Smooth muscle cell of the brain vasculature (primary cell): ENCODE measurements around the gene CATSPERD.
"Not testable (repeated sequence)": the region's sequence is repeated elsewhere in the genome, so short reads cannot be mapped to it uniquely, and the experiment has no call there.

ENCODE experiments used
- DNase-seq: peaks from one replicate; pipeline ENCODE4 v3.0.0-alpha.2; 2012; ENCODE audit warnings: low read depth, low spot score

The CATSPERD gene

DNA sequence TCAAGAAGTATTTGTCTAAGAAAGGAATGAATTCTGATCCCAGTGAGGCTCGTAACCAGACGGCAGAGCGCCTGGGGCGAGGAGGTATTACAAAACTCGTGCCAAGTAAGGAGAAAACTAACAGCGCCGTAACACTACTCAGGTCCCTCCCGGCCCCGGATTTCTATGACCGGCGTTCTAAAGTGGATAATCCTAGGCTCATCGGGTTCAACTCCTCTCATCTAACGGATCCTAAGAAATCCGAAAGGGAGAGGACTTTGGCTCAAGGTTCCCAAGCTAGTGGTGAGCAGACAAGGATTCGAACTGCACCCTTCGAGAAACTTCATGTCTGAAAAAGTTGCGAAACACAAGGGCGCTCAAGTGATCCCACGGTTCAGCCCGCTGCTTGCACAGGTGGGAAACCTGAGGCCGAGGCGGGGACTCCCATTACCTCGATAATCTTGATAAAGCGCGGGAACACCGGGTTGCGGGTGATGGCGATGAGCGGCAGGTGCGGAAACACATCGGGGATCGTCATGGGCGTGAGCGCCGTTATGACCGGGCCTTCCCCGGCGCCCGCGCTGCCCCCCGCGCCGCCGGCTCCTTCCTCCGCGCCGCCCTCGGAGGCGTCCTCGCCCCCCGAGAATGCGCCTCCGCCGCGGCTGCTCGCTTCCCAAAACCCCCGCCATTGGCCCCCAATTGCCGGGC lies 1.0 kb upstream of the CATSPERD start:
- no peak for DNase-seq

- no peak for DNase-seq
Observed at GRCh38 chr19:5727453-5728050, 7.1 kb downstream of the CATSPERD start.

- not testable (repeated sequence) for DNase-seq
Observed at GRCh38 chr19:5733172-5733571, 12.7 kb downstream of the CATSPERD start.

- no peak for DNase-seq
Observed at GRCh38 chr19:5738423-5738822, 18.0 kb downstream of the CATSPERD start.

GRCh38 chr19:5742051-5742450 lies 21.6 kb downstream of the CATSPERD start:
- DNase-seq: no peak

DNA sequence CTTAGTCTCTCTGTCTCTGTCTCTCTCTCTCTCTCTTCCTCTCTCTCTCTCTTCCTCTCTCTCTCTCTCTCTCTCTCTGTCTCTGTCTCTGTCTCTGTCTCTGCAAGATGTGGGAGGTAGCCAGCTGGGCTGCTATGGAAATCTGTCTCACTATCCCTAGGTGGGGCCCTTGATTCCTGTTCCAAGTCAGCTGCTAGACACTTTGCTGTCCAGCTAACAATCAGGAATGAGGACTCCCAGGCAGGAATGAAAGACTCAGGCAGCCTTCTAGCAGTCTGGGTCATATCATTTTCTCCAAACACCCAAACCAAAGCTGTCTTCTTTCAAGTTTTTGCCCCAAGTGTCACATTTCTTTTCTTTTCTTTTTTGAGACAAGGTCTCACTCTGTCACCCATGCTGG lies 23.2 kb downstream of the CATSPERD start:
- no peak for DNase-seq

DNA sequence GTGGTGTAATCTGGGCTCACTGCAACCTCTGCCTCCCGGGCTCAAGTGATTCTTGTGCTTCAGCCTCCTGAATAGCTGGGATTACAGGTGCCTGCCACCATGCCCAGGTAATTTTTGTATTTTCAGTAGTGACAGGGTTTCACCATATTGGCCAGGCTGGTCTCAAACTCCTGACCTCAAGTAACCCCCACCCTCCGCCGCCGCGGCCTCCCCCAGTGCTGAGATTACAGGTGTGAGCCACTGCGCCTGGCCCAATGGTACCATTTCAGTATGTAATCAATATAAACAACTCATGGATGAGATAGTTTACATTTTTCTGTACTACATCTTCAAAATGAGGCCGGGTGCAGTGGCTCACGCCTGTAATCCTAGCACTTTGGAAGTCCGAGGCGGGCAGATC lies 24.6 kb downstream of the CATSPERD start:
- not testable (repeated sequence) for DNase-seq

- not testable (repeated sequence) for DNase-seq
Observed at GRCh38 chr19:5748920-5749319, 28.5 kb downstream of the CATSPERD start.

DNA sequence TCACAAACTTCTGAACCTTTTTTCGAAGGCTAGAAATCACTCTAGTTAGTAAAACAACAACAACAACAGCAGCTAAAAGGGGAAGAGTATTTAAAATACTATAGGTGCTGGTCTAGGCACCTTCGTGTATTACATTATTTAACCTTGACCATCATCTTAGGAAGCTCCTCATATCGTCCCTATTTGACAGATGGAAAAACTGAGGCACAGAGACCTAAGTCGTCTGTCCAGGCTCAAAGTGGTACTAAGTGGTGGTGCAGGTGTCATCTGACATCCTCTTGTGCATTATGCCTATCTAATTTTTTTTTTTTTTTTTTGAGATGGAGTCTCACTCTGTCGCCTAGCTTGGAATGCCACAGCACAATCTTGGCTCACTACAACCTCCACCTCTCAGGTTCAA lies 29.1 kb downstream of the CATSPERD start:
- no peak for DNase-seq

- DNase-seq: no peak
Observed at GRCh38 chr19:5751709-5752108, 31.3 kb downstream of the CATSPERD start.

GRCh38 chr19:5753743-5754142 lies 33.3 kb downstream of the CATSPERD start:
- DNase-seq: no peak

DNA sequence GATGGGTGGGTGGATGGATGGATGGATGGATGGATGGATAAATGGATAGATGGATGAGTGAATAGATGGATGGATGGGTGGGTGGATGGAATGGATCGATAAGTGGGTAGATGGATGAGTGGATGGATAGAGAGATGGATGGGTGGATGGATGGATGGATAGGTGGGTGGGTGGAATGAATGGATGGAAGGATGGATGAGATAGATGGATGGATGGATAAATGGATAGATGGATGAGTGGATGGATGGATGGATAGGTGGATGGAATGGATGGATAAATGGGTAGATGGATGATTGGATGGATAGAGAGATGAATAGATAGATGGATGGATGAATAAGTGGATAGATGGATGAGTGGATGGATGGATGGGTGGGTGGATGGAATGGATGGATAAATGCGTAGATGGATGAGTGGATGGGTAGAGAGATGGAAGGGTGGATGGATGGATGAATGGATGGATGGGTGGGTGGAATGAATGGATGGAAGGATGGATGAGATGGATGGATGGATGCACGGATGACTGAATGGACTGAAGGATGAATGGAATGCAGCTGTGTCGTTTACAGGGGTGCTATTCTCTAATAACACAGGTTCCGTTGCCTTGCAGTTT lies 42.3 kb downstream of the CATSPERD start:
- no peak for DNase-seq

- no peak for DNase-seq
Observed at GRCh38 chr19:5765220-5765619, 44.8 kb downstream of the CATSPERD start.

- DNase-seq: no peak
Observed at GRCh38 chr19:5767949-5768348, 47.5 kb downstream of the CATSPERD start.

GRCh38 chr19:5772416-5772815 lies 52.0 kb downstream of the CATSPERD start:
- DNase-seq: no peak

GRCh38 chr19:5773276-5773675 lies 52.8 kb downstream of the CATSPERD start:
- no peak for DNase-seq

DNA sequence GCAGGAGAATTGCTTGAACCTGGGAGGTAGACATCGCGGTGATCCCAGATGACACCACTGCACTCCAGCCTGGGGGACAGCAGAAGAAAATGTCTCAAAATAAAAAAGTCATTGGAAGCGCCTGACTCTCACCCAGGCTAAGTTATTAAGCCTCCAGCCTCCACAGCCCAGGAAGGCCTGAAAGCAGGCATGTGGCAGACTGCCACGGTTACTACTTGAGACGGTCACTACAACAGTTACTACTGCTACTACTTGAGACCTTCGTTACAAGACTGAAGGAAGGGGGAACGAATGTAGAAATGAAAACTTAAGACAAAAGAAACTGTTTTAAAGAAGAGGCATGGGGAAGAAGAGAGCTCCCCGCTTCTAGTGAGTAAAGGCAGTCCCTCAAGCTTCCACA lies 54.5 kb downstream of the CATSPERD start:
- DNase-seq: no peak

DNA sequence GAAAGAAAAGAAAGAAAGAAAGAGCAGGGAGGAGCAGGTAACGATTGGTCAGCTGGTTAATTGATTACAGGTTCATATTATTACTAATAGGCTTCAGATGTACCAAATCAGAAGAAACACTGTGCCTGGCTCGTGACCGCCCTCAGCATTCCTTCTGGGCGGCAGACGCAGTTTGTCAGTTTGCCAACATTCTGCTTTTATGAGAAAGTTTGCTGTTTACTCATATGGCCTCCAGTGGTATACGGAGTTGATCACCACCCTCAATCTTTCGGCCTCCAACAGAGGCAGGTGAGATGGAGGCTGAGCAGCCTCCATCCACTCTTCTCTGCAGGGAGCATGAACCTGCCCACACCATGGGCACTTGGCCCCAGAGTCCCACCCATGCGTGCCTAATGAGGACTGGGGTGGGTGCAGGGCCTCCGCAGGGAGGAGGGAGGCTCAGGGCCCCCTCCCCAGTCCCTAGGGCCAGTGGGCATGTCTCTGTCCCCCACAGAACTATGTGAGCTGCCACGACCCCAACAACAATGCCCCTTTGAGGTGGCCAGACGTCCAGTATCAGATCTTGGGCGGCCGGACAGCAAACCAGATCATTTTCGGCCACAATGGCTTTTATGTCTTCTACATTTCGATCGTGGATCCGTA lies 55.4 kb downstream of the CATSPERD start:
- DNase-seq: no peak

DNA sequence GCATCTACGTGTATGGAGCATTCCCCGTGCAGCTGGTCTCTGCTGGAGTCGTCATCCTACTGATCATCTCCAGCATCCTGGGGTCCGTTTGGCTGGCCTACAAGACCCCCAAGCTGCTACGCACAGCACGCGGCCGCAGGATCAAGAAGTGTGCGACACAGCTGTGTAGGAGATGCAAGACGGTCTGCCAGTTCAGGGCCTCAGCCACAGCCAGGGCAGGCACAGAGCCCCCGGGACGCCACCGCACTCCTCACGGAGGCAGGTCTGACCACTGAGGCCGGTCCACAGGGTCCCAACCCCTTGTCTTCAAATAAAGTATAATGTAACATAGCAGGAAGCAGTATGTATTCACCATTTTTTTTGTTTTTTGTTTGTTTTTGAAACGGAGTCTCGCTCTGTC lies 58.0 kb downstream of the CATSPERD start:
- DNase-seq: no peak

DNA sequence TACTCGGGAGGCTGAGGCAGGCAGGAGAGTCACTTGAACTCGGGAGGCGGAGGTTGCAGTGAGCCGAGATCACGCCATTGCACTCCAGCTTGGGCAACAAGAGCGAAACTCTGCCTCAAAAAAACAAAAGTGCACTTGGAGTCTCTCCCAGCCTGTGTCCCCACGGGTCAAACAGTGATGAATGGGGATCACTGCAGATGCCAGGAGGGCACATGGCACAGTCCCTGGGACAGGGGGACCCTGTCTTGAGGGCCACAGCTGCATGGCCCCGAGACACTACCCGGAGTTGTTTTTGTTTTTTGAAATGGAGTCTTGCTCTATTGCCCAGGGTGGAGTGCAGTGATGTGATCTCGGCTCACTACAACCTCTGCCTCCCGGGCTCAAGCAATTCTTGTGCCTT lies 60.5 kb downstream of the CATSPERD start:
- not testable (repeated sequence) for DNase-seq

- DNase-seq: no peak
Observed at GRCh38 chr19:5782322-5782721, 61.9 kb downstream of the CATSPERD start.
